NCI-H2196 (cell line): ENCODE results near the gene POLA1.

Experiments
- DNase-seq: peaks from one replicate; lab custom pipeline; 2025; ENCODE audit not compliant: unreplicated experiment; lab: John Stamatoyannopoulos, UW

POLA1 gene

DNA sequence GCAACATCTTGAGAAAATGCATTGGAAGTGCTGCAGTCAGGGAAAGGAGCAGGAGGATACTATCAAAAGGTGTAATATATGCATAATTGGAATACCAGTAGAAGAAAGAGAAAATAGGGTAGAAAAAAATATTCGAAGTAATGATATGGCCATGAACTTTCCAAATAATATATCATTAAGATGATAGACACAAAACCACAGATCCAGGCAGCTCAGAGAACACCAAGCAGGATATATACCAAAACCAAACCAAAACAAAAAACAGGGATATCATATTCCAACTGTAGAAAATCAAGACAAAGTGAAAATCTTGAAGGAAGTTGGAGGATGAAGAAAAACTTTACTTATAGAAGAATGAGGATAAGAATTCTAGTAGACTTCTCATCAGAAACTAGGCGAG is 9.7 kb upstream of the POLA1 start:
- no peak for DNase-seq

DNA sequence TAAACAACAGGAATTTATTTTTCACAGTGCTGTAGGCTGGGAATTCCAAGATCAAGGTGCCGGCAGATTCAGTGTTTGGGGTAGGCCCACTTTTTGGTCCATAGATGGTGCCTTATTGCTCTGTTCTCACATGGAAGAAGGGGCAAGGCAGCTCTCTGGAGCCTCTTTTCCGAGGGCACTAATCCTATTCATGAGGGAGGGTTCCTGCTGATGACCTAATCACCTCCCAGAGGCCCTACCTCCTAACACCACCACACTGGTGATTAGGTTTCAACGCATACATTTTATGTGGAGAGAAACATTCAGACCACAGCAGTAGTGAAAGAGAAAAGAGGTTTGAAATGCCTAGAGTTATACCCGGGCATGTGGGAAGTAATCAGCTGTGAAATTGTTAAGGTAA is 1.4 kb upstream of the POLA1 start:
- DNase-seq: no peak

DNA sequence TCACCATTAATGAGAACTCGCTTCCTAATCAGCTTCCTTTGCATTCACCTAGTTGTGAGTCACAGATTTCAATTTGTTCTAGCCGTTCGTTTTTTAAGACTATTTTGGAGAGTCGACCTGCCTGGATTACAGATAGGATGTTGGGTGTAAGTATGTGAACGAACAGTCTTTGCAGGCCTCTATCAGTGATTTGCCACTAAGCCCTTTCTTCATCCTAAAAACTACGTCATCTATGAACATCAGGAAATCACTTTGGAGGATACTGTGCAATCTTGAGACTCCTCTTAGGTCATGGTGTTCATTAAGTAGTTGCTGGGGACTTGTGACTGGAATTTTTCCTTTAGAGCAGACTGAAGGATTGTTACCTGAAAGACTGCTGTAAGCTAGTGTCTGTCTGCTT is 1.1 kb downstream of the POLA1 start:
- no peak for DNase-seq

GRCh38 chrX:24696294-24696693 is 2.6 kb downstream of the POLA1 start:
- no peak for DNase-seq

GRCh38 chrX:24702362-24703184 is 8.9 kb downstream of the POLA1 start:
- no peak for DNase-seq

GRCh38 chrX:24703185-24703494 is 9.4 kb downstream of the POLA1 start:
- no peak for DNase-seq

DNA sequence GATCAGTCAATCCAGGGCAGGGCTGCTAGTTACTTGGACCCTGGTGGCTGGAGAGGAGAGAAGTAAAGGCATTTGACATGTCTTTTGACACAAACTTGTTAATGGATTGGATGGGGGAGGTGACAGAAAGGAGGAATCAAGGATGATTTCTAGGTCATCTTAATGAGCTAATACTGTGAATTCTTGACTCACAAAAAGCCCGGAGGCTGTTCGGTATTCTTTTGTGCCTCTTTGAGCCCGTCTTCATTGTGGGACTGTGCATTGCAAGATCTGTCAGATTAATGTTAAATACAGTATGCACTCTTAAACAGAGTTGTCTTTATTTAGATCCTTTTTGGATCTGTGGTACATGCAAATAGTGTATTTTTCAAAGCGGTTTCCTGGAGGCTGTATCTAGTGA is 25.1 kb downstream of the POLA1 start:
- DNase-seq: no peak

DNA sequence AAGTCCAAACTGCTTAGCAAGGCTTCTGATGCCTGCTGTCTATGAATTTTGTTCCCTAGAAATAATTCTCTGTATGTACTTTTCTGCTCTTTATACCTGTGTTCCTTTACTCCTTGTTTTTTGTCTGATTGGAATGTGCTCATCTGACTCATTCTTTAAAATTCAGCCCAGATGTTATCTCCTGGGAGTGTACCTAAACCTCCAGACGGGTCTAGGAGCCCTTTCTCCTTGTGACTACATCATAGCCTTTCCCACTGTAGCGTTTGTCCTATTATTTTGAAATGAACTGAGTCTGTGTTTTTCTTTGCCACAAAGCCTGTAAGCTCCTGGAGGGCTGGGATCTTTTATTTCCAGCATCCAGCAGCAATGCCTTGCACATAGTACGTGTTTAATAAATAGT is 26.3 kb downstream of the POLA1 start:
- DNase-seq: no peak

DNA sequence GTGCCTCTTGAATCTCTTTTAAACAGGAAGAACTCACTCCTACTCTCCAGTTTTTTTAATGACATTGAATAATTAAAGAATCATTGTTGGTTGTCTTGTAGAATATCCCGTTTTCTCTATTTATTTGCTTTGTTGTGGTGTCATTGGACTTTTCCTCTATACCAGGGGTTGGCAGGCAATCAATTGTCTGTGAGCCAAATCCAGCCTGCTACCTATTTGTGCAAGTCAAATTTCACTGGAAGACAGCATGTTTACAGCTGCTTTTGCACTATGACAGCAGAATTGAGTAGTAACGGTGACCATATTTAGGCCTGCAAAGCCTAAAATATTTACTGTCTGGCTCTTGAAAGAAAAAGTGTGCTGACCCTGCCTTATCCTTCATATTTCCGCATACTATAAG is 34.8 kb downstream of the POLA1 start:
- DNase-seq: peak; percentile 46

- no peak for DNase-seq
These were observed 39.2 kb downstream of the POLA1 start for GRCh38 chrX:24732766-24733500.

DNA sequence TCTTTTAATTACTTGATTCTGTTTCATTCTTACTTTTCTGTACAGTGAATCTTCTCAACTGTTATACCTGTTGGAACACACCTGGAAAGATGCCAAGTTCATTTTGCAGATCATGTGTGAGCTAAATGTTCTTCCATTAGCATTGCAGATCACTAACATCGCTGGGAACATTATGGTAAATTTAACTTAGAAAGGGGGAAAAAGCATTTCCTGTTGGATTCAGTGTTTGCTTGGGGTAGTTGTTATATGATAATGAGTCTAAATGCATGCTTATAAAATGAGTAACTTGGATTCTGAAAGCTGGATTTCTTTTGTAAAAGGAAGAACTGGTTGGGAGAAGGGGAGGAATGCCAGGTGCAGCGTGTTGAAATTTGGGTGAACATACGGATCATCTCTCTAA is 47.6 kb downstream of the POLA1 start:
- no peak for DNase-seq

GRCh38 chrX:24748196-24748595 is 54.5 kb downstream of the POLA1 start:
- no peak for DNase-seq

DNA sequence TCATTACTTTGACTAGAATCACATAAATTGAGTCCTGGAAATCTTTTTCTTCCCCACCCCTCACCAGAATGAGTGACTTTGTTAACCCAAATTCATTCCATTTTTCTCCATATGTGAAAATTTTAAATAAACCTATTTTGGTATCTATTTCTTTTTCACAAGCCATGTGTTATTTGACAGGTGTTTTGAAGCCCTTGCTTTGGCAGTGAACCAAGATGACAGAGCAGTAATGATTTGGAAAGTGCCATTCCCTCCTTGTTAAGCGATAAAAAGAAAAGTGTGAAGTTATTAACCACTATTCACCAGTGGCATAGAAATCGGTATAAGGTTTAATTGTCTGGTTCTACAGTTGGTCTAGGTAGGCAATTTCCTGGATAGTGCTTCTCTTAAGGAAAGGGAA is 66.1 kb downstream of the POLA1 start:
- DNase-seq: no peak

DNA sequence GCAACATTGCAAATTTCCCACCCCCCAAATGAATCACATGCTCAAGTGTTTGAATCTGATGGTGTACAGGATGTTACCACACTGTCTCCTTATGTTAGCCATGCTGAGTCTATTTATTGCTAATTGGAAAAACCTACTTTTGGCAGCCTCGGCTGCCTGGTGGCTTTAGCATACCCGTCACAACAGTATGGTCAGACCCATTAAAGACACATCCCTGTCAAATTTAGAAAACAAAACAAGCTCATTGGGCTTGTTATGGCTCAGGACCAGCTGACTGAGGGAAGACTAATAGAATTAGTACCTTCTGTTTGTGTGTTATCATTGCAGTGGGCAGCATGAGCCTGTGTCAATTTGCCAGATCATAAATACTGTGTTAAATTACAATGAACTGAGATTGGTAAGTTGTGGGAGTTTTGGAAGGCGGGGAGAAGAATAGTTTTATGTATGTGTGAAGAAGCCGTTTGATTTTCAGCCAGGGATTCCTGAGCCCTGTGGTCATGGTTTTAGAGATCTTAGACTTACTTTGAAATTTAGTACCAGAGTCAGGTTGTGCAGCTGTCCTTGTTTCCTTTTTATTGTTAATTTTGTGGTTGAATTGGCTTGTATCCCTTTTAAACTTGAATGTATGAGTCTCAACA is 66.8 kb downstream of the POLA1 start:
- no peak for DNase-seq

DNA sequence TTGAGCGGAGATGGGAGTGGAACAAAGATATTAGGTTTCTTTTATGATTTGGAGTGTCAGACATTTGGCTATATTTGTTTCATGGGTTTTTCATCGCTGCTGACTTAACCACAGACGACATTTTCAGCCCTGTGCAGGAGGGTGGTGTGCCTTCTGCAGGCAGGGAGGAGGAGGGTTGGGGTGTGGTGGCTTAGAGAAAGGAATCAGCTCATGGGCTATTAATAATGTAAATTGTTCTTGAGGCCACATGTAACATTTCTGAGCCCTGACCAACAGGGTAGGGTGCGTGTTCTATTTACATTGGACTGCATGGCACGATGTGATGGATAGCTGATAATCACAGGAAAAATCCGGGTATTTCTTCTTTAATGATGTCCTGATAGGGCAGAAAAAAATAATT is 67.6 kb downstream of the POLA1 start:
- DNase-seq: no peak

GRCh38 chrX:24763989-24764388 is 70.3 kb downstream of the POLA1 start:
- no peak for DNase-seq

DNA sequence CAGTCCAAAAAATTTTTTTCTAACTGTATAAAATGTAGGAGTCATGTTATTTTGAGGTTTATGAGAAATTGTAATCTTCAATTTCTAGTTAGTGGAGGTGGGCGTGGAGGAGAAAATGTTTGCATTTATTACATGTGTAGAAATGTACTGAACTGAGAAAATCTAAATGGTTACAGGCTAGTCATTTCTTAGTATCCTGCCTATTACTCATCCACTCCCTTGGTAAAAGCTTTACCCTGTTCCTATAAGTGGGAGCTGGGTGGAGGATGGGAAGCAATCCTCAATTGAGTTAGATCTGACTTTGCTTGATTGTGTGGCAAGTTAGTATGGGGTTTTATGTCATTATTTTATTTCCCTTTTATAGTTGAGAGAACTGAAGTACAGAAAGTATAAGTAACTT is 73.8 kb downstream of the POLA1 start:
- no peak for DNase-seq

- no peak for DNase-seq
These were observed 74.8 kb downstream of the POLA1 start for GRCh38 chrX:24768556-24768955.

DNA sequence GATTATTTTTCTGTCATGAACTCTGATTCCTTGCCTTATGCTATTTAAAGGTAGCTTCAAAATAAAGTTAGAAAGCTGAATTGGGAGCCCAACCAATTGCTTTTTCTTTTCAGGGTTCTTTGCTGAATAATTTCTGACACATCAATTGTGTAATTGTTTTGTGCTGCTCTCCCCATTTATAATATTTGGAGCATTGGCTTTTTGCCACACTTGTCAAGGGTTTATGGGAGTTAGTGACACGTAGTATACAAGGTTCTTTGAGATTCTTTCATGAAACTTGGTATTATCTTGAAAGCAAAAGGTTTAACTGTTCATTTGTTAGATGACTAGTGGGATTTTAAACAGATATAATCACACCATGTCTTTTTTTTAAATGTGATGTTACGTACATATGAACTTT is 80.9 kb downstream of the POLA1 start:
- no peak for DNase-seq

DNA sequence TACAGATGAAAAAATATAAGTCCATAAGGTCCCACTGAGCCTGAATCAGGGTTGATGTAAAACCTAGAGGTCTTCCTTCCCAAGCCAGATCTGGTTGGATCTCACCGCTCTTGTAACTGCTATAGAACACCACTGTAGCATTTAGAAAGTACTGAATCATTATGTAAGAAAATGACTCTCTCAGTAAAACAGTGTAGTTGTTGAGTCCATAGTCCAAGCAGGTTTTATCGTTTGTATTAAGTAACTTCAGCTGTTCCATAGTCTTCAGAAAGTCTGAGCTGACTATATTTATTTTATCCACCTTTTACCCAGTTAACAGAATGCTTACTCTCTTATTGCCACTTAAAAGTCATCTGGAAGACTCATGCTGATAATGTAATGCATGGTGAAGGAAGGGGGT is 82.2 kb downstream of the POLA1 start:
- no peak for DNase-seq

DNA sequence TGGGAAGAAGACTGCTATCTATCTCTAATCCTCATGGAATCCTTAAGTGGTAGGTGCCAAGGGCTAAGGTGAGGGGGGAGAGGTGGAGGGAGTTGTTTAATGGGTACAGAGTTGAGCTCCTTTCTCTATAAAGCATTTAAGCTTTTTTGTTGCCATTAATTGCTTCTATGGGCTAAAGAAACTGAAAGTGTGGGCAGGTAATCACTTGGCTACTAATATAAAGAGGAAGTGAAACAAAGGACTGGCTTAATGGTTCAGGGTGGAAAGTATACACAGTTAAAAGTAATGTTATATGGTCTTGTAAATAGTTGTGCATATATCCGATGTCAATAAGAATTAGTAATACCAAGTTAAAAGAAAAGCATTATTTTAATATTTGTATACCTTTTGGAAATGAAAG is 83.9 kb downstream of the POLA1 start:
- no peak for DNase-seq

DNA sequence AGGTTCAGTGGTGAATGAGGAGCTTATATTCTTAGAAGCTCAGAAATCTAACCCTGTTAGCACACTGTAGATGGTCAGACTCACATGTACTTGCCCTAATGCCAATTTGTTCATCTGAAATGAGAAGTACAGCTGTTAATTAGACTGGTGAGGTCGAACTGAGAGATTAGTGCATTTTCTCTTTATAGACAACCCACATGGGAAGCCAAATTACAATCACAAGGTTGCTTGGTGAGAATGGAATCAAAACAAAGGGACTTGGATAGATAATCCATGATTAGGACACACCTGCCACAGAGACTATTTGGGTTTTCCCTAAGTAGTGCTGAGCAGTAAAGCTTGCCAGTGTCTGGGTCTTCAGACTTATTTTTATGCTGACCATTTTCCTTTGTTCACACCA is 88.3 kb downstream of the POLA1 start:
- DNase-seq: no peak
